HCT116 (cell line): ENCODE results near the gene SAMMSON. TPM values are rescaled to one million over a fixed set of nuclear protein-coding genes. Genes with fewer than 3 reads are reported as not detected.

Experiments
- ATAC-seq: fragments of 200-7000 bp; cut with Tn5 transposase; 2 replicates; pipeline ENCODE4 v1.9.1; 2020; ENCODE audit warnings: mild to moderate bottlenecking, moderate library complexity
- BruUV-seq: library from RNA; stranded (reverse); fragments of 400-500 nt; replicated peaks from 2 replicates; lab custom pipeline; 2021; lab: Mats Ljungman, UMichigan
- CTCF ChIA-PET: fragments of 300-600 bp; sonication (Branson Sonifier 250); formaldehyde crosslinking; loops from one replicate; lab custom pipeline; 2021; ENCODE audit warnings: antibody characterized with exemption; lab: Charles Lee
- POLR2A ChIA-PET: fragments of 300-600, 350-600 bp; sonication (Branson Sonifier 250); formaldehyde crosslinking; loops from one replicate; lab custom pipeline; 2021; ENCODE audit warnings: antibody characterized with exemption; lab: Charles Lee
- RAD21 ChIA-PET, 2 experiments: fragments of 300-600 bp; sonication (Branson Sonifier 250); formaldehyde crosslinking; loops; one replicate each; lab custom pipeline; 2023; ENCODE audit warnings: low total read pairs in 2 of 2; ENCODE audit not compliant: uncharacterized antibody in 2 of 2, unreplicated experiment in 2 of 2, low non-redundant PET in 1 of 2; lab: Charles Lee
- DNase-seq: peaks from one replicate; pipeline ENCODE4 v3.0.0-alpha.2; 2010; ENCODE audit warnings: low read depth, low spot score
- H2AFZ ChIP-seq: fragments of 200-600 bp; shearing (Covaris generic), sonication (generic); 2 replicates; pipeline ENCODE4 v1.6.1; 2017; ENCODE audit warnings: low read depth, mixed run types, mixed read lengths, antibody characterized with exemption, low read length; ENCODE audit not compliant: poor library complexity, severe bottlenecking
- H3K27ac ChIP-seq: 2 replicates; pipeline ENCODE4 v1.5.1; 2012; ENCODE audit warnings: low read depth, low read length
- H3K27me3 ChIP-seq: fragments of 200-600 bp; sonication (generic); 2 replicates; pipeline ENCODE4 v1.6.1; 2016; ENCODE audit warnings: mixed run types, low read length, mixed read lengths; ENCODE audit not compliant: insufficient read depth
- H3K36me3 ChIP-seq, 2 experiments: fragments of 200-500 bp in 1 of 2; fragments of 200-600 bp in 1 of 2; sonication (Bioruptor generic) in 1 of 2; sonication (generic) in 1 of 2; 2 replicates each; pipeline versions ENCODE4 v1.5.1 to v1.6.1; 2014 to 2016; ENCODE audit warnings: low read length in 2 of 2, inconsistent platforms in 1 of 2, mixed read lengths in 1 of 2, mixed run types in 1 of 2; ENCODE audit not compliant: insufficient read depth in 2 of 2, control insufficient read depth in 1 of 2
- H3K4me1 ChIP-seq, 2 experiments: fragments of 200-600 bp in 1 of 2; sonication (generic) in 1 of 2; 2 replicates each; pipeline versions ENCODE4 v1.5.1 to v1.6.1; 2012 to 2017; ENCODE audit warnings: low read length in 2 of 2, inconsistent platforms in 1 of 2, mild to moderate bottlenecking in 1 of 2, mixed read lengths in 1 of 2, mixed run types in 1 of 2, moderate library complexity in 1 of 2; ENCODE audit not compliant: insufficient read depth in 2 of 2, control insufficient read depth in 1 of 2
- H3K4me2 ChIP-seq: fragments of 200-600 bp; sonication (generic); 2 replicates; pipeline ENCODE4 v1.6.1; 2017; ENCODE audit warnings: mixed run types, low read length, mixed read lengths
- H3K4me3 ChIP-seq, 2 experiments: fragments of 200-600 bp in 1 of 2; sonication (generic) in 1 of 2; replicated peaks in 1 of 2; 2 replicates each; pipeline ENCODE4 v1.5.1; 2011 to 2016; ENCODE audit warnings: low read length in 2 of 2, control low read depth in 1 of 2, low read depth in 1 of 2, mild to moderate bottlenecking in 1 of 2, mixed read lengths in 1 of 2, mixed run types in 1 of 2
- H3K79me2 ChIP-seq: fragments of 200-600 bp; sonication (generic); 2 replicates; pipeline ENCODE4 v1.6.1; 2017; ENCODE audit warnings: mild to moderate bottlenecking, mixed run types, low read length, moderate library complexity, mixed read lengths; ENCODE audit not compliant: insufficient read depth
- H3K9ac ChIP-seq: fragments of 200-600 bp; sonication (generic); 2 replicates; pipeline ENCODE4 v1.6.1; 2016; ENCODE audit warnings: low read length, mixed read lengths
- H3K9me2 ChIP-seq: fragments of 200-600 bp; sonication (generic), shearing (Covaris generic); 2 replicates; pipeline ENCODE4 v1.6.1; 2017; ENCODE audit warnings: mixed run types, mild to moderate bottlenecking, moderate library complexity; ENCODE audit not compliant: insufficient read depth
- H3K9me3 ChIP-seq, 2 experiments: fragments of 200-500 bp in 1 of 2; fragments of 200-600 bp in 1 of 2; sonication (Bioruptor generic) in 1 of 2; sonication (generic) in 1 of 2; 2 replicates each; pipeline ENCODE4 v1.6.1; 2014 to 2017; ENCODE audit warnings: low read length in 2 of 2, mixed read lengths in 2 of 2, inconsistent platforms in 1 of 2, low read depth in 1 of 2, mild to moderate bottlenecking in 1 of 2, mixed run types in 1 of 2, moderate library complexity in 1 of 2; ENCODE audit not compliant: control insufficient read depth in 1 of 2, insufficient read depth in 1 of 2
- H4K20me1 ChIP-seq: fragments of 200-600 bp; sonication (generic), shearing (Covaris generic); 2 replicates; pipeline ENCODE4 v1.6.1; 2017; ENCODE audit warnings: mixed run types, mild to moderate bottlenecking, moderate library complexity; ENCODE audit not compliant: insufficient read depth
- CEBPB ChIP-seq: IDR thresholded peaks from 2 replicates; pipeline ENCODE4 v1.6.1; 2012; ENCODE audit warnings: low read depth
- POLR2AphosphoS5 ChIP-seq: IDR thresholded peaks from 2 replicates; pipeline ENCODE4 v1.6.1; 2011; ENCODE audit warnings: mild to moderate bottlenecking, low read depth, low read length, moderate library complexity
- RAD21 ChIP-seq: IDR thresholded peaks from 2 replicates; pipeline ENCODE4 v1.6.1; 2012; ENCODE audit warnings: low read depth, mild to moderate bottlenecking
- SIN3A ChIP-seq: IDR thresholded peaks from 2 replicates; pipeline ENCODE4 v1.6.1; 2012; ENCODE audit warnings: low read depth
- ZBTB33 ChIP-seq: IDR thresholded peaks from 2 replicates; pipeline ENCODE4 v1.6.1; 2011; ENCODE audit warnings: mild to moderate bottlenecking, low read length, moderate library complexity; ENCODE audit not compliant: insufficient replicate concordance; ENCODE audit errors: extremely low read depth
- intact Hi-C: fragments of 100-400 bp; cut with micrococcal nuclease; formaldehyde crosslinking; loops from 2 replicates; pipeline ENCODE4 v1.10.0; 2022
- total RNA-seq: library from RNA; stranded (reverse); gene quantifications from one replicate; pipeline ENCODE4 v1.2.1, GENCODE V29; 2021; ENCODE audit not compliant: unreplicated experiment
- TF ChIP-seq, protein P1 (sequence below), 3 experiments: fragments of 200-600 bp in 1 of 3; sonication (generic) in 1 of 3; IDR thresholded peaks in 2 of 3; conservative IDR thresholded peaks in 1 of 3; 2 replicates each; pipeline ENCODE4 v1.5.1; 2012 to 2017; ENCODE audit warnings: low read depth in 2 of 3, low read length in 2 of 3, antibody characterized with exemption in 1 of 3, borderline replicate concordance in 1 of 3, control low read depth in 1 of 3, mild to moderate bottlenecking in 1 of 3, mixed read lengths in 1 of 3, mixed run types in 1 of 3, moderate library complexity in 1 of 3; ENCODE audit not compliant: insufficient read depth in 1 of 3

The SAMMSON gene
- total RNA-seq, 1 experiment from 2014 or later, result not detected

DNA sequence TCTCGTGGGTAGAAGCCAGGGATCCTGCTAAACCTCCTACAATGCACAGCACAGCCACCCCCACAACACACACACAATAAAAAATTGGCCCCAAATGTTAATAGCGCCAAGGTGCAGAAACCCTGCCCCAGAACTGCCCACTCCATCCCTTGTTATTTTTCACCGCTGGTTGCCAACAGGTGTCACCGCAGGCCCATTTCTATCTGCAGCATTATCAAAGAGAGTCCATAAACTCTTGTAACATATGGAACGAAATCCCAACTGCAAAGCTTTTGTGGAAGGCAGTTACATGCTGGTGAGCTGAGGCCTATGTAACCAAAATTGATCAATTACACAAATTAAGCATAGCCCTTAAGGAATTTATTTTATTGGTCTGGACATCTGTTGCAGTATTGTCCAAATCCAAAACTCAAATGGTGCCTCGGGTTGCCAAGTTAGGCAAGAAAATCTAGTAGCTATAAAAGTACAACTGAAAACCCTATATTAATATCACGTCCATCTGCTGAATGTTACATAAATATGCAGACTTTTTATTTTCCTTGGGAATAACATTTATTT lies 66.2 kb downstream of the SAMMSON start:
- no TSS peak for BruUV-seq
- ChIA-PET POLR2A (no interaction called here), CTCF (no interaction called here), RAD21 (no interaction called here)
- Histone ChIP-seq H3K79me2 (no peaks in the 10 kb centered on the region), H3K27me3 (no peaks in the 10 kb centered on the region; the same call in 1 of the 2 replicates), H3K4me3 (no peak overlapping the region), H3K4me1 (no peaks in the 10 kb centered on the region), H3K27ac (no peak overlapping the region), H4K20me1 (no peaks in the 10 kb centered on the region), H3K4me2 (no peak overlapping the region)
- DNase-seq, result no peak
- TF ChIP-seq ZBTB33 (no peak), CEBPB (no peak), POLR2AphosphoS5 (no peak), RAD21 (peak; percentile 19; the same call in 1 of the 2 replicates), SIN3A (no peak)
- TF ChIP-seq, protein P1, sequence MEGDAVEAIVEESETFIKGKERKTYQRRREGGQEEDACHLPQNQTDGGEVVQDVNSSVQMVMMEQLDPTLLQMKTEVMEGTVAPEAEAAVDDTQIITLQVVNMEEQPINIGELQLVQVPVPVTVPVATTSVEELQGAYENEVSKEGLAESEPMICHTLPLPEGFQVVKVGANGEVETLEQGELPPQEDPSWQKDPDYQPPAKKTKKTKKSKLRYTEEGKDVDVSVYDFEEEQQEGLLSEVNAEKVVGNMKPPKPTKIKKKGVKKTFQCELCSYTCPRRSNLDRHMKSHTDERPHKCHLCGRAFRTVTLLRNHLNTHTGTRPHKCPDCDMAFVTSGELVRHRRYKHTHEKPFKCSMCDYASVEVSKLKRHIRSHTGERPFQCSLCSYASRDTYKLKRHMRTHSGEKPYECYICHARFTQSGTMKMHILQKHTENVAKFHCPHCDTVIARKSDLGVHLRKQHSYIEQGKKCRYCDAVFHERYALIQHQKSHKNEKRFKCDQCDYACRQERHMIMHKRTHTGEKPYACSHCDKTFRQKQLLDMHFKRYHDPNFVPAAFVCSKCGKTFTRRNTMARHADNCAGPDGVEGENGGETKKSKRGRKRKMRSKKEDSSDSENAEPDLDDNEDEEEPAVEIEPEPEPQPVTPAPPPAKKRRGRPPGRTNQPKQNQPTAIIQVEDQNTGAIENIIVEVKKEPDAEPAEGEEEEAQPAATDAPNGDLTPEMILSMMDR (IDR thresholded peaks at IDR 0.05 in 2 of 3, conservative IDR thresholded peaks at IDR 0.05 in 1 of 3; ENCODE audit: borderline replicate concordance in 1 of 3, insufficient read depth in 1 of 3, low read depth in 2 of 3, low read length in 2 of 3), result peak in 1 of 3 experiments; percentile 39; a peak in 2 of 6 replicates
- TF ChIP-seq, all 23 proteins: peak for 2
- no peak for ATAC-seq
- no peaks in the 10 kb centered on the region for H3K36me3 ChIP-seq
- no peak overlapping the region for H3K9ac ChIP-seq
- intact Hi-C loops, result loop anchor here (2.0 to 10.0 kb wide), 4 partner anchors 292 to 1789 kb away; no protein-coding TSS in a partner anchor
- no peak overlapping the region for H2AFZ ChIP-seq
- 0 out of 4 replicates have a peak, but pooled peaks cover 0 to 3% of the 10 kb centered on the region in 2 experiments for H3K9me3 ChIP-seq
- no peaks in the 10 kb centered on the region for H3K9me2 ChIP-seq
